ENCODE measurements around the gene DOCK2. TPM values are rescaled to one million over a fixed set of nuclear protein-coding genes. Genes with fewer than 3 reads are reported as not detected.

DOCK2 gene
- total and polyA plus RNA-seq, 9 of the 15 experiments (the other 6 are each of a cell fraction or from before 2014, with no cell fraction given) = 4.5 to 42.6 (median 20.5) TPM

GRCh38 chr5:170078931-170079330 is 441.9 kb downstream of the DOCK2 start:
- no peaks in the 10 kb centered on the region for H3K36me3 ChIP-seq (ENCODE audit: control insufficient read depth, insufficient read depth, low read length)
- in situ Hi-C loops (cut with MboI) = no loop called here

More at GRCh38 chr5:170078931-170079330, 441.9 kb downstream of the DOCK2 start:
- POLR2A ChIA-PET = interaction anchor here (0.6 to 1.1 kb wide), 2 partner anchors 8 to 274 kb away, joined by 3 read pairs; no protein-coding TSS in a partner anchor
- no peaks in the 10 kb centered on the region; the same call in 1 of the 2 replicates for H4K20me1 ChIP-seq (replicated peaks; ENCODE audit: control insufficient read depth, insufficient read depth, low read length)
- H3K4me1 ChIP-seq (replicated peaks in 1 of 2; ENCODE audit: control insufficient read depth in 2 of 2, insufficient read depth in 2 of 2, low read length in 2 of 2) = no peaks in the 10 kb centered on the region
- no peak overlapping the region for H3K27ac ChIP-seq (ENCODE audit: extremely low read depth, low read depth, low read length)
- DNase-seq (ENCODE audit: extremely low read depth in 1 of 4, low spot score in 3 of 4) (no peak), FAIRE-seq (no peak), ATAC-seq (no peak)
- TF ChIP-seq ZKSCAN1 (IDR thresholded peaks at IDR 0.05; ENCODE audit: low read depth, low read length) = no peak
- no peak for TF ChIP-seq ZNF212 (CRISPR knock-in tag; IDR thresholded peaks at IDR 0.05)
- TF ChIP-seq ID3 (CRISPR knock-in tag; IDR thresholded peaks at IDR 0.05) = no peak
- TF ChIP-seq ID3 (tag; IDR thresholded peaks at IDR 0.05) = no peak
- no peak for TF ChIP-seq SP1 (CRISPR knock-in tag; IDR thresholded peaks at IDR 0.05)
- no peak for TF ChIP-seq FUS (optimal IDR thresholded peaks at IDR 0.05; ENCODE audit: low read depth, low read length)
- no peak for TF ChIP-seq BACH1 (tag; IDR thresholded peaks at IDR 0.05)
- TF ChIP-seq SAP30 (IDR thresholded peaks at IDR 0.05; ENCODE audit: borderline replicate concordance, insufficient read depth, low read depth, low read length, poor library complexity, severe bottlenecking) = no peak
- TF ChIP-seq HDGF (IDR thresholded peaks at IDR 0.05) = no peak
- TF ChIP-seq ZNF699 (CRISPR knock-in tag; IDR thresholded peaks at IDR 0.05; ENCODE audit: insufficient replicate concordance) = no peak
- TF ChIP-seq ZNF217 (CRISPR knock-in tag; IDR thresholded peaks at IDR 0.05) = no peak
- TF ChIP-seq CBX8 (IDR thresholded peaks at IDR 0.05; ENCODE audit: borderline replicate concordance, extremely low read depth, low read depth, low read length, poor library complexity, severe bottlenecking) = no peak
- H2AFZ ChIP-seq (ENCODE audit: low read depth, low read length) = no peak overlapping the region
- no peaks in the 10 kb centered on the region for H3K79me2 ChIP-seq (ENCODE audit: control insufficient read depth, insufficient read depth, low read length)
- no peak overlapping the region for H3K4me2 ChIP-seq (ENCODE audit: insufficient read depth, low read length)
- H3K27me3 ChIP-seq (ENCODE audit: control insufficient read depth in 2 of 2, insufficient read depth in 2 of 2, low read length in 2 of 2) = no peaks in the 10 kb centered on the region; a peak in 1 of 5 replicates
- no peaks in the 10 kb centered on the region for H3K9me1 ChIP-seq (ENCODE audit: control insufficient read depth, insufficient read depth, low read length)
- H3K4me3 ChIP-seq = no peak overlapping the region
- CTCF ChIA-PET (ENCODE audit: low intra/inter-chr PET ratio) = no interaction called here
- WGBS (ENCODE audit: insufficient coverage, low coverage, missing lambda C conversion rate) = 17% methylated on average over 13 of the region's 13 CpGs
- intact Hi-C loops (cut with micrococcal nuclease) = no loop called here
- H3K9me3 ChIP-seq (replicated peaks; ENCODE audit: control insufficient read depth, insufficient read depth, low read depth, low read length) = no peaks in the 10 kb centered on the region
- H3K9ac ChIP-seq (ENCODE audit: insufficient read depth in 1 of 2, low read depth in 2 of 2, low read length in 2 of 2) = no peak overlapping the region
- BruUV-seq (replicated peaks) = no TSS peak

Data from K562 (cell line).